Stomach smooth muscle (tissue), 2 donors: ENCODE data around the gene CDH2.

Experiments used
- H3K27ac ChIP-seq: one replicate; pipeline ENCODE4 v1.7.0; 2013; ENCODE audit warnings: mild to moderate bottlenecking, low read length, inconsistent platforms
- H3K27me3 ChIP-seq, 2 donors: one replicate each; pipeline ENCODE4 v1.7.0; 2013; ENCODE audit warnings: low read length in 2 of 2; ENCODE audit not compliant: insufficient read depth in 2 of 2, control insufficient read depth in 1 of 2
- H3K36me3 ChIP-seq, 2 donors: one replicate each; pipeline ENCODE4 v1.7.0; 2013; ENCODE audit warnings: low read length in 2 of 2; ENCODE audit not compliant: control insufficient read depth in 2 of 2, insufficient read depth in 2 of 2
- H3K4me1 ChIP-seq: one replicate; pipeline ENCODE4 v1.7.0; 2013; ENCODE audit warnings: low read length; ENCODE audit not compliant: control insufficient read depth, insufficient read depth
- H3K4me3 ChIP-seq, 2 donors: one replicate each; pipeline ENCODE4 v1.7.0; 2013; ENCODE audit warnings: low read length in 2 of 2
- H3K9ac ChIP-seq, 2 donors: one replicate each; pipeline ENCODE4 v1.7.0; 2013; ENCODE audit warnings: low read length in 2 of 2, mild to moderate bottlenecking in 1 of 2
- H3K9me3 ChIP-seq, 2 donors: one replicate each; pipeline ENCODE4 v1.7.0; 2013; ENCODE audit warnings: low read length in 2 of 2; ENCODE audit not compliant: control insufficient read depth in 2 of 2
- donor health status: healthy.
- donor health status: Pancreatic carcinoma.

Gene CDH2

GRCh38 chr18:28167835-28168349 lies 9.0 kb downstream of the CDH2 start:
- Histone ChIP-seq H3K4me3 (no peak overlapping the region), H3K9ac (no peak overlapping the region), H3K27ac (no peak overlapping the region), H3K27me3 (peaks cover 5 to 16% of the 10 kb centered on the region in 2 donors), H3K4me1 (no peaks in the 10 kb centered on the region), H3K36me3 (no peaks in the 10 kb centered on the region), H3K9me3 (no peaks in the 10 kb centered on the region)

GRCh38 chr18:28164771-28165483 lies 12.0 kb downstream of the CDH2 start:
- H3K36me3 ChIP-seq = no peaks in the 10 kb centered on the region
- H3K9ac ChIP-seq = no peak overlapping the region
- no peak overlapping the region for H3K4me3 ChIP-seq
- no peaks in the 10 kb centered on the region for H3K4me1 ChIP-seq
- H3K27ac ChIP-seq = no peak overlapping the region
- H3K27me3 ChIP-seq = peaks cover 0 to under 1% of the 10 kb centered on the region in 2 donors
- no peaks in the 10 kb centered on the region for H3K9me3 ChIP-seq

- no peaks in the 10 kb centered on the region for H3K27me3 ChIP-seq
- H3K27ac ChIP-seq = no peak overlapping the region
- H3K9ac ChIP-seq = no peak overlapping the region
- H3K36me3 ChIP-seq = no peaks in the 10 kb centered on the region
- no peak overlapping the region for H3K4me3 ChIP-seq
- no peaks in the 10 kb centered on the region for H3K9me3 ChIP-seq
- no peaks in the 10 kb centered on the region for H3K4me1 ChIP-seq
These were observed 13.6 kb downstream of the CDH2 start for GRCh38 chr18:28163201-28163775.

GRCh38 chr18:28161608-28162599 lies 15.0 kb downstream of the CDH2 start:
- Histone ChIP-seq H3K27me3 (no peaks in the 10 kb centered on the region), H3K27ac (no peak overlapping the region), H3K9me3 (no peaks in the 10 kb centered on the region), H3K4me3 (no peak overlapping the region), H3K9ac (no peak overlapping the region), H3K4me1 (no peaks in the 10 kb centered on the region), H3K36me3 (no peaks in the 10 kb centered on the region)

GRCh38 chr18:28159055-28159454 lies 17.9 kb downstream of the CDH2 start:
- H3K27me3 ChIP-seq = no peaks in the 10 kb centered on the region
- H3K27ac ChIP-seq = no peak overlapping the region

GRCh38 chr18:28158083-28158581 lies 18.8 kb downstream of the CDH2 start:
- H3K4me1 ChIP-seq = no peaks in the 10 kb centered on the region
- no peak overlapping the region for H3K27ac ChIP-seq
- no peaks in the 10 kb centered on the region for H3K27me3 ChIP-seq
- no peak overlapping the region for H3K9ac ChIP-seq
- H3K4me3 ChIP-seq = no peak overlapping the region
- no peaks in the 10 kb centered on the region for H3K36me3 ChIP-seq
- H3K9me3 ChIP-seq = no peaks in the 10 kb centered on the region

More at GRCh38 chr18:28159055-28159454, 17.9 kb downstream of the CDH2 start:
- Histone ChIP-seq H3K4me3 (no peak overlapping the region), H3K36me3 (no peaks in the 10 kb centered on the region), H3K9ac (no peak overlapping the region), H3K9me3 (no peaks in the 10 kb centered on the region), H3K4me1 (no peaks in the 10 kb centered on the region)

- Histone ChIP-seq H3K9me3 (no peaks in the 10 kb centered on the region), H3K27ac (no peak overlapping the region), H3K36me3 (no peaks in the 10 kb centered on the region), H3K9ac (no peak overlapping the region), H3K27me3 (no peaks in the 10 kb centered on the region), H3K4me1 (no peaks in the 10 kb centered on the region), H3K4me3 (no peak overlapping the region)
These were observed 23.4 kb downstream of the CDH2 start for GRCh38 chr18:28153485-28154065.

GRCh38 chr18:28152754-28153153 lies 24.2 kb downstream of the CDH2 start:
- no peaks in the 10 kb centered on the region for H3K27me3 ChIP-seq
- H3K4me1 ChIP-seq = no peaks in the 10 kb centered on the region
- no peaks in the 10 kb centered on the region for H3K36me3 ChIP-seq
- no peak overlapping the region for H3K9ac ChIP-seq
- H3K4me3 ChIP-seq = no peak overlapping the region
- no peaks in the 10 kb centered on the region for H3K9me3 ChIP-seq
- H3K27ac ChIP-seq = no peak overlapping the region

GRCh38 chr18:28152354-28152753 lies 24.6 kb downstream of the CDH2 start:
- no peaks in the 10 kb centered on the region for H3K36me3 ChIP-seq
- H3K27ac ChIP-seq = no peak overlapping the region
- no peaks in the 10 kb centered on the region for H3K27me3 ChIP-seq
- no peak overlapping the region for H3K4me3 ChIP-seq
- H3K9ac ChIP-seq = no peak overlapping the region
- H3K9me3 ChIP-seq = no peaks in the 10 kb centered on the region
- H3K4me1 ChIP-seq = no peaks in the 10 kb centered on the region

- Histone ChIP-seq H3K4me1 (no peaks in the 10 kb centered on the region), H3K27ac (no peak overlapping the region), H3K27me3 (no peaks in the 10 kb centered on the region), H3K36me3 (no peaks in the 10 kb centered on the region), H3K4me3 (no peak overlapping the region), H3K9ac (no peak overlapping the region), H3K9me3 (no peaks in the 10 kb centered on the region)
These were observed 25.5 kb downstream of the CDH2 start for GRCh38 chr18:28151434-28151833.
